OCI-LY1 (cell line): Measurements from ENCODE around the gene OSBPL5.

Source experiments
- H2AFZ ChIP-seq: fragments of 200-600 bp; sonication (generic), shearing (Covaris generic); 2 replicates; pipeline ENCODE4 v1.6.0; 2014; ENCODE audit warnings: antibody characterized with exemption, mild to moderate bottlenecking, low read length
- H3F3A ChIP-seq: fragments of 200-600 bp; sonication (generic), shearing (Covaris generic); 2 replicates; pipeline ENCODE4 v1.6.0; 2014; ENCODE audit warnings: mild to moderate bottlenecking, antibody characterized with exemption, low read length, moderate library complexity; ENCODE audit not compliant: insufficient read depth
- H3K27ac ChIP-seq: fragments of 200-600 bp; sonication (generic); 2 replicates; pipeline ENCODE4 v1.5.1; 2014; ENCODE audit warnings: low read length, mixed run types, mild to moderate bottlenecking, low read depth; ENCODE audit not compliant: poor library complexity, severe bottlenecking
- H3K27me3 ChIP-seq: fragments of 200-600 bp; sonication (generic); 2 replicates; pipeline ENCODE4 v1.6.0; 2014; ENCODE audit warnings: antibody characterized with exemption, mild to moderate bottlenecking, low read length, moderate library complexity; ENCODE audit not compliant: insufficient read depth
- H3K36me3 ChIP-seq: fragments of 200-600 bp; sonication (generic); 2 replicates; pipeline ENCODE4 v1.6.1; 2014; ENCODE audit warnings: mild to moderate bottlenecking, antibody characterized with exemption, low read length, moderate library complexity, mixed read lengths; ENCODE audit not compliant: insufficient read depth
- H3K4me1 ChIP-seq: fragments of 200-600 bp; sonication (generic); 2 replicates; pipeline ENCODE4 v1.5.1; 2014; ENCODE audit warnings: mild to moderate bottlenecking, low read length, moderate library complexity; ENCODE audit not compliant: insufficient read depth, severe bottlenecking
- H3K4me2 ChIP-seq: fragments of 200-600 bp; sonication (generic), shearing (Covaris generic); 2 replicates; pipeline ENCODE4 v1.6.1; 2014; ENCODE audit warnings: low read length
- H3K4me3 ChIP-seq: fragments of 200-600 bp; sonication (generic); 2 replicates; pipeline ENCODE4 v1.5.1; 2014; ENCODE audit warnings: low read length, low read depth, mild to moderate bottlenecking, mixed read lengths; ENCODE audit not compliant: poor library complexity, severe bottlenecking
- H3K79me2 ChIP-seq: fragments of 200-600 bp; shearing (Covaris generic); 2 replicates; pipeline ENCODE4 v1.6.1; 2016; ENCODE audit warnings: mixed run types, low read length, mixed read lengths; ENCODE audit not compliant: insufficient read depth
- H3K9ac ChIP-seq: fragments of 200-600 bp; sonication (generic), shearing (Covaris generic); 2 replicates; pipeline ENCODE4 v1.6.1; 2014; ENCODE audit warnings: mild to moderate bottlenecking, low read length, mixed read lengths
- H3K9me2 ChIP-seq: fragments of 200-600 bp; sonication (generic), shearing (Covaris generic); 2 replicates; pipeline ENCODE4 v1.6.1; 2014; ENCODE audit warnings: low read depth, mild to moderate bottlenecking, low read length, mixed read lengths
- H3K9me3 ChIP-seq: fragments of 200-600 bp; shearing (Covaris generic); 2 replicates; pipeline ENCODE4 v1.6.1; 2014; ENCODE audit warnings: low read length, mixed read lengths
- H4K20me1 ChIP-seq: fragments of 200-600 bp; sonication (generic), shearing (Covaris generic); 2 replicates; pipeline ENCODE4 v1.6.0; 2016; ENCODE audit warnings: mild to moderate bottlenecking, low read length; ENCODE audit not compliant: insufficient read depth
- EZH2 ChIP-seq: fragments of 200-600 bp; sonication (generic), shearing (Covaris generic); IDR thresholded peaks from 2 replicates; pipeline ENCODE4 v1.8.0; 2017; ENCODE audit warnings: borderline replicate concordance, mixed run types, mild to moderate bottlenecking, antibody characterized with exemption, low read length, moderate library complexity, mixed read lengths
- TF ChIP-seq, protein P1 (sequence below): fragments of 200-600 bp; sonication (generic), shearing (Covaris generic); IDR thresholded peaks from 2 replicates; pipeline ENCODE4 v1.5.1; 2017; ENCODE audit warnings: mild to moderate bottlenecking, antibody characterized with exemption, low read length, moderate library complexity, mixed read lengths

The OSBPL5 gene

DNA sequence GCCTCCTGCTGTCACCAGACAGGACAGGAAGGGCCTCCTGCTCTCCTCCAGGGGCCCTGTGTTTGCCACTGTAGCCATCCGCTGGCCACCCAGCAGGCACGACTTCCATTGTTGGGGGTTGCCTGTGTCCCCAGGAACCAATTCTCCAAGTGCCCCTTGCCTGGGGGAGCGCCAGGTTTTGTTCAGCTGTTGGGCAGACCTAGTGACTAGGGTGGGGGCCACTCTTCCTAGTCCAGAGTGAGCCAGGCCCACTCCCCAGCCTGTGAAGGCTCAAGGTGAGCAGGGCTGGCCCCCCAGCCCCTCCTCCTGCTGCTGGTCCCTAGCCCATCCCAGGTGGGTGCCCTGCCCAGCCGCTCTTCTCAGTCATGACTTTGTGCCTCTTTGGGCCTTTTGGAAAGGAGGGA lies 30.9 kb downstream of the OSBPL5 start:
- Histone ChIP-seq H3K4me3 (no peak overlapping the region), H3F3A (no peaks in the 10 kb centered on the region), H3K36me3 (no peaks in the 10 kb centered on the region), H2AFZ (no peak overlapping the region), H3K4me2 (no peak overlapping the region), H3K9me3 (no peaks in the 10 kb centered on the region), H3K4me1 (no peaks in the 10 kb centered on the region), H4K20me1 (no peaks in the 10 kb centered on the region), H3K27ac (no peak overlapping the region), H3K9me2 (no peaks in the 10 kb centered on the region), H3K27me3 (no peaks in the 10 kb centered on the region; the same call in 1 of the 2 replicates), H3K79me2 (no peaks in the 10 kb centered on the region), H3K9ac (no peak overlapping the region)
- no peak for TF ChIP-seq EZH2
- TF ChIP-seq, protein P1, sequence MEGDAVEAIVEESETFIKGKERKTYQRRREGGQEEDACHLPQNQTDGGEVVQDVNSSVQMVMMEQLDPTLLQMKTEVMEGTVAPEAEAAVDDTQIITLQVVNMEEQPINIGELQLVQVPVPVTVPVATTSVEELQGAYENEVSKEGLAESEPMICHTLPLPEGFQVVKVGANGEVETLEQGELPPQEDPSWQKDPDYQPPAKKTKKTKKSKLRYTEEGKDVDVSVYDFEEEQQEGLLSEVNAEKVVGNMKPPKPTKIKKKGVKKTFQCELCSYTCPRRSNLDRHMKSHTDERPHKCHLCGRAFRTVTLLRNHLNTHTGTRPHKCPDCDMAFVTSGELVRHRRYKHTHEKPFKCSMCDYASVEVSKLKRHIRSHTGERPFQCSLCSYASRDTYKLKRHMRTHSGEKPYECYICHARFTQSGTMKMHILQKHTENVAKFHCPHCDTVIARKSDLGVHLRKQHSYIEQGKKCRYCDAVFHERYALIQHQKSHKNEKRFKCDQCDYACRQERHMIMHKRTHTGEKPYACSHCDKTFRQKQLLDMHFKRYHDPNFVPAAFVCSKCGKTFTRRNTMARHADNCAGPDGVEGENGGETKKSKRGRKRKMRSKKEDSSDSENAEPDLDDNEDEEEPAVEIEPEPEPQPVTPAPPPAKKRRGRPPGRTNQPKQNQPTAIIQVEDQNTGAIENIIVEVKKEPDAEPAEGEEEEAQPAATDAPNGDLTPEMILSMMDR, result no peak

DNA sequence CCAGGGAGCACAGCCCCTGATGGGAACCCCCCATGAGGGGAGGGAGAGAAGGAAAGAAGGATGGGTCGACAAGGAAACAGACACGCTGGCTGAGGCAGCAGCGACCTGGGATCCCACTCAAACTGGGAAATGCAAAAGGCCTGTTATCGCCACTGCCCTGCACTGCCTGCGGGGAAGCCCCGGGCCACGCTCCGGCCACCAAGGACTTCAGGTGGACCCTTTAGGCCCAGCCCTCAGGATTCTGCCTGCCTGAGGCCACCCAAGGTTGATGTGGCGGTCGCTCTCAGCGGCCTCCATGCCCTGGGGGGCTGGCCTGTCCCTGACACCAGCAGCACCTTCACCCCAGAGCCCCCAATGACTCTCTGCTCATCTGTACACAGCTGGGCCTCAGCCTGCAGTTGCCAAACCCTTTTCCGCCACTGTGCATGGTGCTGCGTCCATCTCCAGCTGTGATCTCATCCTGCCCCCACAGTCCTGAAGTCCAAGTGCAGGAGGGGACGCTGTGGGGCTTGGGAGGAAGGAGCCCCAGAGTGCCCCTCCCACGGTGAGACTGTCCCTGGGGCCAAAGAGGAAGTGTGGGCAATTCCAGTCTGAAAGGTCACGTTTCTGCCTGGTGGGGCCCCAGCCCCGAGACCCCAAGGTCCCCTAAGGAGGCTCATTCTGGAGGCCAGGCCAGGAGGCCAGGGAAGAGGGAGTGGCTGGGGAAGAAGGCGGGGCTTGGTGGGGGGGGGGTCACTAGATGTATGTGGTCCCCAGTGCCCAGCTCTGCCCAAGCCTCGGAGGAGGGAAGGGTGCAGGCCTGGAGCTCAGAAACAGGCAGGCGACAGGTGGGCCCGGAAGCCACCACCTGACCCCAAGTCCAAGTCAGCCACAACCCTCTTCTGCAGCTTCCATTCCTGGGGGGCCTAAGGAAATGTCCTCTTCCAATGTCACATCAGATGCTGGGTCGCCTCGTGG lies 31.6 kb downstream of the OSBPL5 start:
- Histone ChIP-seq H3K4me1 (no peaks in the 10 kb centered on the region), H3K9me2 (no peaks in the 10 kb centered on the region), H3K27ac (no peak overlapping the region), H3F3A (no peaks in the 10 kb centered on the region), H3K4me2 (no peak overlapping the region), H3K9me3 (no peaks in the 10 kb centered on the region), H2AFZ (no peak overlapping the region), H3K4me3 (no peak overlapping the region), H4K20me1 (no peaks in the 10 kb centered on the region), H3K27me3 (no peaks in the 10 kb centered on the region), H3K36me3 (no peaks in the 10 kb centered on the region), H3K79me2 (no peaks in the 10 kb centered on the region), H3K9ac (no peak overlapping the region)
- TF ChIP-seq, protein P1, result no peak
- TF ChIP-seq EZH2, result no peak

DNA sequence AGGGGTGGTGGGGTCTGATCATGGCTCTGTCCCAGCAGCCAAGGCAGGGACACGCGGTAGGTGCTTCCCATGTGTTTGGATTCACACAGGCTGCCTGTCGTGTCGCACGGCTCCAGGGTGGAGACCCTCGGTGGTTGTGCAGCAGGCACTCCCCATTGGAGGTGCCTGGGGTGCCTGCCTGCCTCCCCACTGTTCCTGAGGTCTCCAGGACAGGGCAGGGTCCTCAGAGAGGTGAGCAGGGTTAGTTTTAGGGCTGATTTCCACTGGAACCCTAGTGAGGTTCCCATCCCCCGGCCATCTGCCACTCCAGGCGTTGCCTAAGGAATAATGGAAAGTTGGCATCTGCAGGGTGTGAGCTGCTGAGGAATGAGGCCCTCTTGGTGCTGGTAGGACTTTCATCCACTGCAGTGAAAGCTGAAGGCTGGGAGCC lies 32.3 kb downstream of the OSBPL5 start:
- TF ChIP-seq EZH2, result no peak
- TF ChIP-seq, protein P1, result no peak
- Histone ChIP-seq H3K4me1 (no peaks in the 10 kb centered on the region), H3K27ac (no peak overlapping the region), H3K27me3 (no peaks in the 10 kb centered on the region), H4K20me1 (no peaks in the 10 kb centered on the region), H3K4me3 (no peak overlapping the region), H3K9me2 (no peaks in the 10 kb centered on the region), H2AFZ (no peak overlapping the region), H3K79me2 (no peaks in the 10 kb centered on the region), H3K9me3 (no peaks in the 10 kb centered on the region), H3K36me3 (no peaks in the 10 kb centered on the region), H3F3A (no peaks in the 10 kb centered on the region), H3K9ac (no peak overlapping the region), H3K4me2 (no peak overlapping the region)
